Nucleus accumbens (tissue), 56 donors: ENCODE results near the gene CPA4.
A peak's percentile ranks its signal among the peaks of the same experiment; 100 is the strongest.

Source experiments
- DNase-seq, 56 donors: peaks; one replicate each; lab custom pipeline; 2025; lab: John Stamatoyannopoulos, UW

Gene CPA4

GRCh38 chr7:130360518-130360917 lies 67.6 kb downstream of the CPA4 start:
- no peak for DNase-seq

DNA sequence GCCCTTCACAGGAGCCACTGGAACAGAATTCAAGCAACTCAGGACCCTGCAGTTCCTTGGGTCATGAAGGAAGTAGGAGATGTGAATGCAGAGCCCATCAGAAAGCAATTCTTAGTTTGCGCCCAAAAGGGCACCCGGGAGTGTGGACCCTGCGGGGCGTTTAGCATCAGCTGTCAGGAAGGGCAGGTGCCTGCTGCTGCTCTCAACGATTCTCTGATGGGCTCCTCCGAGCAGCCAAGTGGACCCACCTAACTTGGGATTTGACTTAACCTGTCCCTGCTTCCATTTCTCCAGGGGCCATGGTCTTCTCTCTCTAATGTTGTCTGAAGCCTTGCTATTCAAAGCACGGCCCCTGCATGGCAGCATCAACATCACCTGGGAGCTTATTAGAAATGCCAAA lies 68.7 kb downstream of the CPA4 start:
- no peak for DNase-seq

GRCh38 chr7:130362251-130362816 lies 69.4 kb downstream of the CPA4 start:
- DNase-seq, result no peak

- peak in 1 of 56 donors; percentile 6 for DNase-seq
Observed at GRCh38 chr7:130363026-130363847, 70.3 kb downstream of the CPA4 start.

GRCh38 chr7:130364451-130364850 lies 71.5 kb downstream of the CPA4 start:
- no peak for DNase-seq

DNA sequence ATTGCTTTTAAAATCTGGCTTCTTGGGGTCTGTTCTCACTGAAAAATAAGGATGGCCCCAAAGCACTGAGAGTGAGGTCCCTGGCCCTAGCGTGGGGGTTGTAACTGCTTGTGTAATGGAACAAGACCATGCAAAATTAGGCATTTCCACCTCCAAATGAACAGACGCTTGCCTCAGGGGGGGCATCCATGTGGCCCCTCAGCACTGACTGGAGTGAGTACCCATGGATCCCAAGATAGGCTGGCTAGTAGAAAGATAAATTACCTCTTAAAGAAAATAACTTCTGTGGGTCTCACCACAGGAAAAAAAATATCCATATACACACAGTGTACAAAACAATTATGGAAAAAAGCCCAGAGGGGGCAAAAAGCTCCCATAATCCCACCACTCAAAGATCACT lies 72.1 kb downstream of the CPA4 start:
- no peak for DNase-seq

DNA sequence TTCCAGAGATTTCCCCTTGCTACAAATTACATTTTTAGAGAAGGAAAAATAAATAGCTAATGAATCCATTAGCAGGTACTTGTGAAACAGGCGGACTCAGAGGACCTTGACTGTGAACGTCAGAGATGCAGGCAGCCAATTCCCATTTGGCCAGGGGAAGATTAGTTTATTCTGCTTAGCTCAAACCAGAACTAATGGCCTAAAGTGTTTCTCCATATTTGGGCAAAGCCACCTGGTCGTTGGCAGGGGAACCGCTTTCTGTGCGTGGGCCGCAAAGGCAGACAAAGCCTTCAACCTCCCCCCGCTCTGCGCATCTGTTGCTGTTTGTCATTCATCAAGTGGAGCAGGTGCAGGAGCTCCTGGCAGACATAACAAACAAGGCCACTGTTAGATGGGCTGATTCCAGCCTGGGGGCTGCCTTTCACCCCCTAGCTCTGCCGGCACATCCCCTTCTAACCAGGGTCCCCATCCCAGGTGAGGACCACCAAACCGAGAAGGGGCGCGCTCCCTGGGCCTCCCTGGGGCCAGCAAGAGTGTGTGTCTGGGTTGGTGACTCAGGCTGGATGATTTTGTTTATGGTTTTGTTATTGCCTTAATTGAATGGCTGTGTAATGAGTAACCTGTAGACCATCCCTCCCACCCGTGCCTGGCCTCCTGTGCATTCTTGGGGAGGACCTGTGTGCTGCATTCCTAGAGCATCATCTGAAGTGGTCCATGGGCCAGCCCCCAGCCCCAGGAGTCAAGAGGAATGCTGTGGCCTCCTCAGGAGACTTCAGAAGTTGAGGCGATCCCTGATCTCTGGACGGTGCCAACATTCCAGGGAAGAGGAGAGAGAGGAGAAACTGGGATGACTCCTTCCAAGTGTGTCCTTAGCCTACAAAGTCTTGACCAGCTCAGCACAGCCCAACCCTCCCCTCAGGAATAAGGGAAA lies 72.8 kb downstream of the CPA4 start:
- peak in 7 of 56 donors; percentile 11 to 41 (median 23) for DNase-seq

GRCh38 chr7:130366564-130366963 lies 73.6 kb downstream of the CPA4 start:
- no peak for DNase-seq

GRCh38 chr7:130367088-130367755 lies 74.3 kb downstream of the CPA4 start:
- no peak for DNase-seq

- DNase-seq, result no peak
Observed at GRCh38 chr7:130367836-130368746, 75.1 kb downstream of the CPA4 start.

DNA sequence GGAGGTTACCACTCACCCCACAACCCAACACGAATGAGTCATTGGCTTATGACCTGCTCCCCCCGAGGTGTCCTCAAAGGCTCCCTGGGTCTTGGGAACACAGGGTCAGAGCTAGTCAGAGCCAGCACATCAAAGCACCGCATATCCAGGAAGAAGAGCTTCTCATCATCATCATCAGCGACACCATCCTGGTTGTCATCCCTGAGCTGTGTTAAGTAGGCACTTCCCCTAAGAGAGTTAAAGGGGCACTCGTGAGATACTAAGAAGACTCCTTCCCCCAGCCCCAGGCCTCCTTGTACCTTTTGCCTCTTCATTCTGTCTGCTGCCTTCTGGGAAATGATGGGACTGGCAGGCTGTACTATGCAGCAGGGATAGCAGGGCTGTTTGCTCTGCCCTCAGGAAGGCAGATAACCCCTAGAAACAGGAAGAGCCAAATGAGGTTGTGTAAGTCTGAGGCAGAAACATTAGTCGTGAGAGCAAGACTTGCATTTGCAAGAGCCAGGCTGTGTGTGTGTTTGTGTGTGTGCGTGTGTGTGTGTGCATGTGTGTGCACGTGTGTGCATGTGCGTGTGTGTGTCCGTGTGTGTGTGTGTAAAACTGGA lies 76.2 kb downstream of the CPA4 start:
- DNase-seq, result no peak

GRCh38 chr7:130369831-130370550 lies 77.0 kb downstream of the CPA4 start:
- no peak for DNase-seq

DNA sequence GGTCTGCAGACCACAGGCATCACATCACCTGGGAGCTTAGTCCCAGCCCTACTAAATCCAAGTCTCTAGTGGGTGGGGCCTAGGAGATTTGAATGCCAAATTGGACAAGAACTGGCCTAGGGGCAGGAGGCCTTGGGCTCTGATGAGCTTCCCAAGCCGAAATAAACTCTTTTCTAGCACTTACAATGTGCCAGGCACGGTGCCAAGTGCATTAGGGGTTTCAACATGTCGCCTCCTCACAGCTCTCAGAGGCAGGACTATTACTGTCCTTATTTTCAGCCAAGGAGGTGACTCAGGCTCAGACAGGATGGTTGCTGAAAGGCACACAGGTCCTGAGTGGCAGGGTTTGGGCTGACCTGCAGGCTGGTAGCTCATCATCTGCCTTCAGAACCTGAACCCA lies 78.1 kb downstream of the CPA4 start:
- DNase-seq, result no peak

DNA sequence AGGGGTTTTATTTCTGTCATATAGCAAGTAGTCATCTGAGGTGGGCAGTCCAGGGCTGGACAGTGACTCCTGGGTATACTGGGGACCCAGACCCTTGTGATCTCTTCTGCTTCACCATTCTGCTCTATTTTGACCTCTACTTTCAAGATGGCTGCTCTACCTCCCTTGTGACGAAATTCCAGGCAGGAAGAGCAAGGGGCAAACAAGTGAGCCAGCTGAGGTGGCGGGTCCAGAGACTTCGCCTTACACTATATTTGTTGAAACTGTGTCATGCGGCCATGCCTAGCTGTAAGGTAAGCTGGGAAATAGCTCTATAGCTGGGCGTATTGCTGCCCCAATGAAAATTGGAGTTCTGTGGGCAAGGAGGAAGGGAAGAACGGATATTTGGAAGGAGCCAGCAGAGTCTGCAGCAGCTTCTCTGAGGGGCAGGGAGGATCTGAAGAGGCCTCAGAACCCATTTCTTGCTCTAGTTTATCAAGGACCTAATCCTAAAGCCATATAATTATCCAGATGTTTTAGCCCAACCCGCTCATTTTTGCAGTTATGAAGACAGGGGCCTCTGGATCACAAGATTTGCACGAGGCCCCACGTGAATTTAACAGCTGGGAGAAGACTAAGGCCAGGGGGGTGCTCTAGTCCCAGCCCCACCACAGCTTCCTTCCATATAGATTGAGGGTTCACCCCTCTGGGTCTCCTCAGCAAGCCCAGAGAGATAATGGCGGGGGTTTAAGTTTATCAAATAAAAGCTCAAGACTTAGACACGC lies 79.6 kb downstream of the CPA4 start:
- DNase-seq, result no peak
